ENCODE data around the gene MAB21L4. TPM values are rescaled to one million over a fixed set of nuclear protein-coding genes. Genes with fewer than 3 reads are reported as not detected.

MAB21L4 gene
- total and polyA plus RNA-seq, 2 donors (not counting 3 experiments of a cell fraction or from before 2014, with no cell fraction given): not detected

DNA sequence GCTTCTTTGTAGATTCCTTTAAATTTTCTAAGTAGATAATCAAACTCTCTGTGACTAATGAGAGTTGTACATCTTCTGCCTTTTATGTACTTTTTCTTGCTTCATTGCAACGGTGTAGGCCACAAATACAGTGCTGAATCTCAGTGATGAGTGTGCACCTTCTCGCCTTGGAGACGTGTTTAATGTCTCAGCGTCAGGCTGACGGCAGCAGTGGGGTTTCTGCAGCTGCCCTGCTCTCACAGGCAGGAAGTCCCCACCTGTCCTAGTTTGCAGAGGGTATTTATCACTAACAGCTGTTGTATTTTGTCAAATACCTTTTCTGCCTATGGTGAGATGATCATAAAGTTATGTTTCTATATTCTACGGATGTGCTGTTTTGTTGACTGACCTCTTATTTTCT lies 14.0 kb downstream of the MAB21L4 start:
- no peaks in the 10 kb centered on the region for H3K79me2 ChIP-seq (ENCODE audit: control insufficient read depth, insufficient read depth, low read length)
- H3K27ac ChIP-seq (ENCODE audit: insufficient read depth, low read depth, low read length): no peak overlapping the region
- no peak overlapping the region for H3K9ac ChIP-seq (replicated peaks; ENCODE audit: extremely low read depth, insufficient read depth, low read length)
- CTCF ChIA-PET: interaction anchor here (1.3 to 1.6 kb wide), 3 partner anchors 10 to 196 kb away, joined by 3 to 6 read pairs (median 3); no protein-coding TSS in a partner anchor
- POLR2A ChIA-PET: no interaction called here
- no peaks in the 10 kb centered on the region for H3K4me1 ChIP-seq (ENCODE audit: control insufficient read depth, extremely low read depth, insufficient read depth, low read length)
- dilution Hi-C loops (cut with MboI; ENCODE audit: extremely low pct_ligation_motif_present, low sequenced_read_pairs) (no loop called here), intact Hi-C loops (cut with micrococcal nuclease) (no loop called here)
- BruUV-seq (replicated peaks): no TSS peak
- peaks cover 0 to 1% of the 10 kb centered on the region in 2 experiments for H3K27me3 ChIP-seq (ENCODE audit: control insufficient read depth in 2 of 2, insufficient read depth in 2 of 2, low read length in 2 of 2)
- no peaks in the 10 kb centered on the region for H4K20me1 ChIP-seq (replicated peaks; ENCODE audit: control insufficient read depth, extremely low read depth, insufficient read depth, low read length)
- no peak for DNase-seq (ENCODE audit: low read depth, low spot score)
- H3K4me2 ChIP-seq (ENCODE audit: insufficient read depth, low read length): no peak overlapping the region
- FAIRE-seq: no peak
- no peaks in the 10 kb centered on the region for H3K9me3 ChIP-seq (replicated peaks; ENCODE audit: control insufficient read depth, insufficient read depth, low read length)
- H3K36me3 ChIP-seq (ENCODE audit: control insufficient read depth in 2 of 2, extremely low read depth in 1 of 2, insufficient read depth in 2 of 2, low read length in 2 of 2): no peaks in the 10 kb centered on the region
- TF ChIP-seq POLR2AphosphoS5 (IDR thresholded peaks at IDR 0.05; ENCODE audit: insufficient read depth, low read depth, low read length) (no peak), GATA2 (IDR thresholded peaks at IDR 0.05; ENCODE audit: insufficient read depth, insufficient read length, low read depth, low read length) (no peak), EZH2 (IDR thresholded peaks at IDR 0.05; ENCODE audit: borderline replicate concordance, low read depth, low read length, severe bottlenecking) (no peak), MYC (IDR thresholded peaks at IDR 0.05; ENCODE audit: low read depth, low read length) (no peak), MAX (IDR thresholded peaks at IDR 0.05; ENCODE audit: insufficient read depth, insufficient read length) (no peak), FOS (IDR thresholded peaks at IDR 0.05; ENCODE audit: borderline replicate concordance, insufficient read depth, low read length) (no peak), CTCF (IDR thresholded peaks at IDR 0.05; ENCODE audit: extremely low read depth in 1 of 2, insufficient read depth in 1 of 2, low read depth in 1 of 2, low read length in 2 of 2) (no peak), POLR2A (IDR thresholded peaks at IDR 0.05; ENCODE audit: low read depth, low read length) (no peak), JUN (IDR thresholded peaks at IDR 0.05; ENCODE audit: borderline replicate concordance, insufficient read depth, insufficient read length, low read depth) (no peak)
- no peak overlapping the region for H3K4me3 ChIP-seq (replicated peaks in 1 of 3; ENCODE audit: insufficient read depth in 1 of 3, low read depth in 1 of 3, low read length in 3 of 3)
- H3K9me1 ChIP-seq (replicated peaks; ENCODE audit: control insufficient read depth, extremely low read depth, insufficient read depth, low read length): no peaks in the 10 kb centered on the region
- no peak overlapping the region for H2AFZ ChIP-seq (ENCODE audit: low read depth, low read length)

Measured in endothelial cell of umbilical vein (primary cell).